ENCODE data around the gene COL18A1. TPM values are rescaled to one million over a fixed set of nuclear protein-coding genes. Genes with fewer than 3 reads are reported as not detected.
A peak's percentile ranks its signal among the peaks of the same experiment; 100 is the strongest.

Gene COL18A1
- total RNA-seq, 3 donors from 2014 or later (not counting 1 experiment from before 2014, with no cell fraction given), result 12.3 to 22.3 (median 12.7) TPM

DNA sequence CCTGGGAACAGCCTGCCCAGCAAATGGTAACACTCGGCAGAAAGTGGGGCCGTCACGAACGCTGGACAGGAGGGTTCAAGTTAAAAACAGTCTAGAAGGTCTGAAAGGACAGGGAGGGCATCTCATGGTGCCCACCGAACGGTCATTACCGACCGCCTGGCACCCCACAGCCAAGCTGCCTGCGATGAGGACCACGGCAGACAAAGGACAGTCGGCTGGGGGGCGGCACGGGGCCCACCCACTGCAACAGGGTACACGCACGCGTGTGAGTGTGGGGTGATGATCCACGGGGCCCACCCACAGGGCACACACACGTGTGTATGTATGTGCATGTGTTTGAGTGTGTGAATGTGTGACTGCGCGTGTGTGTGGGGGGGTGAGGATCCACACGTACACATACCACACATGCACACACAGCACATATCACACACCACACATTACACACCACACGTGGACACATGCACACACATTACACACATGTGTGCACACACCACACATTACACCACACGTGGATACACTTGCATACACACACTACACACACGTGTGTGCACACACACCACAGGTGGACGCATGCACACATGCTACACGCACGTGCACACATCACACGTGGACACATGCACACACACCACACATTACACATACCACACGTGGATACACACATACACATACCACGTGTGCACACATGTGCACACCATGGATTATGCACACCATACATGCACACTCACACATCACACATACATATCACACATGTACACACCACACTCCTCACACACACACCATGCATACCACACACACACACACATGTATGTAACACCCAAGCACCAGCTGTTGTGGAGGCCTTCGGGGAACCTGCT, 74.1 kb downstream of the COL18A1 start:
- Histone ChIP-seq H3K27me3 (ENCODE audit: control insufficient read depth, insufficient read depth, low read length) (no peaks in the 10 kb centered on the region), H3K9me3 (ENCODE audit: control insufficient read depth, insufficient read depth, low read length) (no peaks in the 10 kb centered on the region), H3K4me3 (ENCODE audit: low read length) (peak overlapping the region; percentile 38), H3K4me1 (ENCODE audit: control insufficient read depth, insufficient read depth, low read length) (peaks cover 52% of the 10 kb centered on the region), H3K36me3 (ENCODE audit: control insufficient read depth, insufficient read depth, low read length) (no peaks in the 10 kb centered on the region), H3K27ac (ENCODE audit: low read length) (peak overlapping the region; percentile 77)
- peak overlapping the region; percentile 96 for H3K4me3 Mint-ChIP-seq
- WGBS (ENCODE audit: insufficient coverage), result 85% methylated on average over 27 of the region's 31 CpGs
- H3K36me3 Mint-ChIP-seq, result no peaks in the 10 kb centered on the region
- peak overlapping the region; percentile 88 to 89 for H3K27ac Mint-ChIP-seq
- DNase-seq (peak in 1 of 2 donors; percentile 44), ATAC-seq (no peak)
- no peaks in the 10 kb centered on the region for H3K27me3 Mint-ChIP-seq (ENCODE audit: low read depth in 2 of 2)
- TF ChIP-seq, protein P1, sequence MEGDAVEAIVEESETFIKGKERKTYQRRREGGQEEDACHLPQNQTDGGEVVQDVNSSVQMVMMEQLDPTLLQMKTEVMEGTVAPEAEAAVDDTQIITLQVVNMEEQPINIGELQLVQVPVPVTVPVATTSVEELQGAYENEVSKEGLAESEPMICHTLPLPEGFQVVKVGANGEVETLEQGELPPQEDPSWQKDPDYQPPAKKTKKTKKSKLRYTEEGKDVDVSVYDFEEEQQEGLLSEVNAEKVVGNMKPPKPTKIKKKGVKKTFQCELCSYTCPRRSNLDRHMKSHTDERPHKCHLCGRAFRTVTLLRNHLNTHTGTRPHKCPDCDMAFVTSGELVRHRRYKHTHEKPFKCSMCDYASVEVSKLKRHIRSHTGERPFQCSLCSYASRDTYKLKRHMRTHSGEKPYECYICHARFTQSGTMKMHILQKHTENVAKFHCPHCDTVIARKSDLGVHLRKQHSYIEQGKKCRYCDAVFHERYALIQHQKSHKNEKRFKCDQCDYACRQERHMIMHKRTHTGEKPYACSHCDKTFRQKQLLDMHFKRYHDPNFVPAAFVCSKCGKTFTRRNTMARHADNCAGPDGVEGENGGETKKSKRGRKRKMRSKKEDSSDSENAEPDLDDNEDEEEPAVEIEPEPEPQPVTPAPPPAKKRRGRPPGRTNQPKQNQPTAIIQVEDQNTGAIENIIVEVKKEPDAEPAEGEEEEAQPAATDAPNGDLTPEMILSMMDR (IDR thresholded peaks at IDR 0.05), result no peak
- no peaks in the 10 kb centered on the region for H3K9me3 Mint-ChIP-seq
- H3K4me1 Mint-ChIP-seq, result peaks cover 30 to 42% of the 10 kb centered on the region in 2 donors
- intact Hi-C loops (cut with micrococcal nuclease), result loop anchor here (1.0 kb wide), 2 partner anchors 117 to 341 kb away; no protein-coding TSS in a partner anchor

- Mint-ChIP-seq H3K9me3 (no peaks in the 10 kb centered on the region), H3K4me1 (peaks cover 36 to 47% of the 10 kb centered on the region in 2 donors), H3K27ac (peak overlapping the region in 1 of 2 donors; percentile 88), H3K36me3 (no peaks in the 10 kb centered on the region), H3K27me3 (ENCODE audit: low read depth in 2 of 2) (no peaks in the 10 kb centered on the region), H3K4me3 (peak overlapping the region; percentile 70)
- no peaks in the 10 kb centered on the region for H3K27me3 ChIP-seq (ENCODE audit: control insufficient read depth, insufficient read depth, low read length)
- no peak overlapping the region for H3K27ac ChIP-seq (ENCODE audit: low read length)
- WGBS (ENCODE audit: insufficient coverage), result 79% methylated on average over 37 of the region's 37 CpGs
- intact Hi-C loops (cut with micrococcal nuclease), result no loop called here
- peaks cover 52% of the 10 kb centered on the region for H3K4me1 ChIP-seq (ENCODE audit: control insufficient read depth, insufficient read depth, low read length)
- TF ChIP-seq, protein P1 (IDR thresholded peaks at IDR 0.05), result no peak
- DNase-seq (peak in 1 of 2 donors; percentile 60), ATAC-seq (no peak)
- H3K9me3 ChIP-seq (ENCODE audit: control insufficient read depth, insufficient read depth, low read length), result no peaks in the 10 kb centered on the region
- no peaks in the 10 kb centered on the region for H3K36me3 ChIP-seq (ENCODE audit: control insufficient read depth, insufficient read depth, low read length)
- no peak overlapping the region for H3K4me3 ChIP-seq (ENCODE audit: low read length)
These were observed 75.0 kb downstream of the COL18A1 start for GRCh38 chr21:45479691-45480675.

DNA sequence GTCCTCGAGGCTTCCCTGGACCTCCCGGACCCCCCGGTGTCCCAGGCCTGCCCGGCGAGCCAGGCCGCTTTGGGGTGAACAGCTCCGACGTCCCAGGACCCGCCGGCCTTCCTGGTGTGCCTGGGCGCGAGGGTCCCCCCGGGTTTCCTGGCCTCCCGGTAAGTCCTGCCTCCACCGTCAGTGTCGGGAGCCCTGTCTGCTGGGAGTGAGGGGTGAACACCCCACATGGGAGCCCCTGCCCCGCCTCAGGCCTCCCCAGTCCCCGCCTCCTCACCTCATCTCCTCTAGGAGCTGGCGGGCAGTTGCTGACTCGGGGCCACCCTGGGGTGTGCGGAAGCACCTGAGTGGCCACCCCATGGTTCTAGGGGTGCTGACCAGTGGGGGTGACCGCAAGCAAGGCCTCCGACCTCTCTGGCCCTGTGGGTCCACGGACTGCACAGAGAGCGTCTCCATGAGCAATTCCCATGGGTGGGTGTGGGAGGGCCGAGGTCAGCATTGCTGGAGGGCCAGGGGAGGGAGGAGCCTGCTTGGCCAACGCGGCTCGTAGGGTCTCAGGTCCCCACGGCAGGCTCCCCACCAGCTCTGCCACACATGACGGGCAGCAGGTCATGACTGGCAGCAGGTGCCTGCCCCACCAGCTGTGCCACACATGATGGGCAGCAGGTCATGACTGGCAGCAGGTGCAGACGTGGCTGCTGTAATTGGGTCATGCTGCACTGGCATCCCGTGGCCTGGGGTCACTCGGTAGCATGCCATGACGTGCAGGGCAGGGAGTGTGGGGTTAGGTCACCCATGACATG, 75.9 kb downstream of the COL18A1 start:
- Mint-ChIP-seq H3K4me3 (no peak overlapping the region), H3K4me1 (peaks cover 36 to 47% of the 10 kb centered on the region in 2 donors), H3K27ac (no peak overlapping the region), H3K27me3 (ENCODE audit: low read depth in 2 of 2) (no peaks in the 10 kb centered on the region), H3K36me3 (no peaks in the 10 kb centered on the region), H3K9me3 (no peaks in the 10 kb centered on the region)
- ATAC-seq, result no peak
- no peaks in the 10 kb centered on the region for H3K36me3 ChIP-seq (ENCODE audit: control insufficient read depth, insufficient read depth, low read length)
- no peak overlapping the region for H3K4me3 ChIP-seq (ENCODE audit: low read length)
- 96% methylated on average over 35 of the region's 35 CpGs for WGBS (ENCODE audit: insufficient coverage)
- no peaks in the 10 kb centered on the region for H3K27me3 ChIP-seq (ENCODE audit: control insufficient read depth, insufficient read depth, low read length)
- no peak overlapping the region for H3K27ac ChIP-seq (ENCODE audit: low read length)
- TF ChIP-seq, protein P1 (IDR thresholded peaks at IDR 0.05), result no peak
- peaks cover 52% of the 10 kb centered on the region for H3K4me1 ChIP-seq (ENCODE audit: control insufficient read depth, insufficient read depth, low read length)
- no peak for DNase-seq
- no peaks in the 10 kb centered on the region for H3K9me3 ChIP-seq (ENCODE audit: control insufficient read depth, insufficient read depth, low read length)
- intact Hi-C loops (cut with micrococcal nuclease), result no loop called here
